T-helper 1 cell (primary cell): ENCODE data around the gene HMGA1.

Experiments used
- DNase-seq, 5 donors: peaks; one replicate each; pipeline ENCODE4 v3.0.0-alpha.2; 2012 to 2020

HMGA1 gene

DNA sequence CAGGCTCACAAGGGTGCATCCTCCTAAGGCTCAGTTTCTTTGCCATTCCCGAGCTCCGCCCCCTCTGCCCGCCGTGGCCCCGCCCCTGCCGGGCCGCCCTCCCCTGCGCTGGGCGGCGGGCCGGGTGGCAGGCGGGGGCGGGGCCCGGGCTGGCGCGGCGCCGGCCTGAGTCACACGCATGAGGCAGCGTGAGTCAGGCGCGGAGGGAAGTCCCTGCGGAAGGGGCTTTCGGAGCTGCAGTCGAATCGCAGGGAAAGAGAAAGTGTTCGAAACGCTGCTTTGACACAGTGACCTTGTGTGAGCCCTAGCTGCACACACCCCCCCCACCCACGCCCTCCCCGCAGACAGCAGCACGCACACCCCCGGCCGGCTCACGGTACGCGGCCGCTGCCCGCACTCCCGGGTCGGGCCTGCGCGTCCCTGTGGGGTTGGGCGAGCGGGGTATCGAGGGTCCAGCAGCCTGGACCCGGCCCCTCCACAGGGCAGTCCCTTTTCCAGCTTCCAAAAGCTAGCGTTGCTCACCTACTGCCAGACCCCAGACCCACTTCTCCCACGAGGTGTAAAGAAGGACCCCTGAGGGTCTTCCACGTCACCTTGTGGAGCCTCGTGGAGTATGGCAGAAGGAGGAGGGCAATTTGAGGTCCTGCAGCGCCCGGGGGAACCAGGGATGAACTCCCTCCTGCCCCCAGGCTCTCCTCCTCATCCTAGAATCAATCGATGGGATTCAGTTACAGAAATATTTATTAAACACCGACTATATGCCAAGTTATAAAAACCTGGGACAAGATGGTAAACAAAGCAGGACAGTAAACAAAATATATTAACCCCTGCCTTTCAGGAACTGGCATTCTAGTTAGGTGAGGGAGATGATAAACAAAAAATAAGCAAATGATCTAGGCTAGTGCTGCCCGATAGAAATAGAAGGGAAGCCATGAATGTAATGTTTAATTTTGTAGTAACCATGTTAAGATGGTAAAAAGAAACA lies 12.4 kb upstream of the HMGA1 start:
- peak; percentile 90 to 96 (median 94) for DNase-seq

GRCh38 chr6:34225551-34225950 lies 11.1 kb upstream of the HMGA1 start:
- no peak for DNase-seq

DNA sequence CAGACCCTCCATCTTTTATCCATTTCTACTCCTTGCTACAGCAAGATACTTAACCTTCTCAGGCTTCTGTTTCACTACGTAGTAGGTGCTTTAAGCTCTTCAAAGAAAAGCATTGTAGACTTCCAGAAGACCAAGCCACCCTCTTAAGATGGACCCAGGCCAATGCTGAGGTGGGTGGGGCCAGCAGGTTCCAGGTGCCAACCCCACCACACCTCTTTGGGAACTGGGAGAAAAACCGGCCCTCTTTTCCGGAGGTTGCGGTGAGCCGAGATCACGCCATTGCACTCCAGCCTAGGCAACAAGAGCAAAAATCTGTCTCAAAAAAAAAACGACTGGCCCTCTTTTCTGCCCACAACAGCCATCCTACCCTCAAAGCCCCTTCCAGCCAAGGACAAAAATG lies 10.6 kb upstream of the HMGA1 start:
- no peak for DNase-seq

DNA sequence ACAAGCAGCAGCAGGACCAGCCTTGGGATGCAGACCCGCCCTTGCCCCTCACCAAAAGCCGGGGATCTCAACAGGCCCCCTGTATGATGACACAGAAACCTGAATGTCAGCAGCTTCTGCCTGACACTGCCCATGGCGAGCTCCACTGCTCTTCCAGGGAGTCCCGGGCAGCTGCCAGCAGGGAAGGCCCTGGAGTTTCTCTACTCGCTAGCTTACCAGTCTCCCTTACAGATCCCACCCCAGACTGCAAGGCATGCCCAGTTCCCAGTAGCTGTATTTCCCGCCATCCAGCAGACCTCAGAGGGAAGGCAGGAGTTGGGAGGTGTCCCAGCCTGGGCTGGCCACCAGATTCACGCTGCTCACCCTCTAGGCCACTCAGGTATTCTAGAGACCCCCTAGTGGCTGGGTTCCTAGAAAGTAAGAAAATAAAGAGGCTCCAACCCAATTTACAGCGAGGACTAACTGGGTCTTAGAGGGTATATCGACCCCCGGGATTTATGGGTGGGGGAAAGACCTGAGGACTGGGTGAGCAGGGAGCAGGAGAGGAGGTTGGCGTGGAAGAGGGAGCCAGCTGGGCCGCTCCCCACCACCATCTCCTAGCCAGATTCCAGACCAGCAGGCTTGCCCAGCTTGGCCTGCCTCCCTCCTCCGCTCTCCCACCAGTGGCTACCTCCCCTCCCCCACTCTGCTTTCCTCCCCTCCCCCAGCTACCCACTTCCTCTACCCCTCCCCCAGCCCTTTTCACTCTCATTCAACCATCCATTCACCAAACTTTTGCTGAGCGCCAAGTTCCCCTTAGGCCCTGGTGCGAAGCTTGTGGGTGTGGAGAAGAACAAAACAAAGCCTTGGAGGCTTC lies 9.7 kb upstream of the HMGA1 start:
- DNase-seq: no peak

- no peak for DNase-seq
These were observed 8.8 kb upstream of the HMGA1 start for GRCh38 chr6:34227761-34228421.

- no peak for DNase-seq
These were observed 6.8 kb upstream of the HMGA1 start for GRCh38 chr6:34229877-34230276.

DNA sequence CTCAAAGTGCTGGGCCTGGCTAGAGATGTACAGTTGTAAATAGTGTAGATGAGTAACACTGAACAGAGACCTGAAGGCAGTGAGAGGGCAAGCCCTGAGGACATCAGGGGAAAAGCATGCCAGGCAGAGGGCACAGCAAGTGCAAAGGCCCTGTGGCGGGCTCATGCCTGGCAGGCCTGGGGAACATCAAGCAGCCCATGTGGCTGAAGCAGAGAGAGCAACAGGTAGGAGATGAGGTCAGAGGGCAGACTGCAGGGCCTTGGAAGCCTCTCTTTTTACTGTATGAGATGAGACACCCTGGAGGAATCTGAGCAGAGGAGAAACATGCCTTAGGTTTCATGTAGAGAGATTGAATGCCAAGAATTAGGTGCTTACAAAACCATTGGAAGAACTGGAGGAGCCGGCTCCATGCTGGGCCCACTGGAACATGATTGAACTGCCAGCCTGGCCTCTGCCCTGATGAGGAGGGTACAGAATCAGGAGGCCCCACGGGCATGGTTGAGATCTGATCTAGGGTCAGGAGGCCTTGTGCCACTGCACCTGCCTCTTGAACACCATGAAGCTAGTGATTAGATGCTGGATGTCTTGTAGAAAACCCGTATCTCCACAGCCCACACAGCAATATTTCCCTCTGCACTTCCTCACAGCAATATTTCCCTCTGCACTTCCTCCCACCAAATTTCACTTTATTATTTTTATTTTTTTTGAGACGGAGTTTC lies 5.9 kb upstream of the HMGA1 start:
- no peak for DNase-seq

DNA sequence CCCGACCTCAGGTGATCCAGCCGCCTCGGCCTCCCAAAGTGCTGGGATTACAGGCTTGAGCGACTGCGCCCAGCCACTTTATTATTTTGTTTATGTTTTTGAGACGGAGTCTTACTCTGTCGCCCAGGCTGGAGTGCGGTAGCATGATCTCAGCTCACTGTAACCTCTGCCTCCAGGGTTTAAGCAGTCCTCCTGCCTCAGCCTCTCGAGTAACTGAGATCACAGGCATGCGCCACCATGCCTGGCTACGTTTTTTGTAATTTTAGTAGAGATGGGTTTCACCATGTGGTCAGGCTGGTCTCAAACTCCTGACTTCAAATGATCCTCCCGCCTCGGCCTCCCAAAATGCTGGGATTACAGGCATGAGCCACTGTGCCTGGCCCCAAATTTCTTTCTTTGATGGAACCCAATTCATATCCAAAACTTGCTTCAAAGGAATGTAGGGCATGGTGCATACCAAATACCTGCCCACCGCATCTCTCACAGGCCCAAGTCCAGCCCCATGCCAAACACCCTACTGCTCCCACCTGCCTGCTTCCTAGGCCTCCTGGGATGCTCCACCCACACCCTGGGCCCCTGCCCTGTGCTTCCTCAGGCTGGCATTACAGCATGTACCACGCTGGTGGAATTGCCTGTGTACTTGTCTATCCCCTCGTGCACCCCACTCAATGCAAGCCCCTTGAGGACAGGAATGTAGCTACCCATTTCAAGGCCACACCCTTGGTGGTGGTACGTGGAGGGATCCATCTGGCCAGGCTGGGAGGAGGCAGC lies 4.9 kb upstream of the HMGA1 start:
- DNase-seq: no peak

- no peak for DNase-seq
These were observed 3.8 kb upstream of the HMGA1 start for GRCh38 chr6:34232901-34233300.

DNA sequence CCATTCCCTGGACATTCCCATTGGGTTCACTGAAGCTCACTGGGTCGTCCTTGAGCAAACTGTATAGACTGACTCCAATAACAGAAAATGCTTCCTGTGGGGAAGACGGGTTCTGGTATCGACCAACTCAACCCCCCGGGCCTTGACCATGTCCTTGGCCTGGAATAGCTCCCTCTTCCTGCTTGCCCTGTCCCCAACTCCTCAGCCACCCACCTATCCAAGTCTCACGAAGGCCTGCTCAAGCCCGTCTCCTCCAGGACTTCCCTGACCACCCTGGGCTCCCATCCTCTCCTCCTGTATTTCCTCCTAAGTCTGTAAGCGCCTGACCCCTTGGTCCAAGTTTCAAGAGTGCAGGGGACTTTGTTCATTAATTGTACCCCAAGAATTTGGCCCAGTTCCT lies 2.8 kb upstream of the HMGA1 start:
- no peak for DNase-seq

GRCh38 chr6:34234667-34235306 lies 1.9 kb upstream of the HMGA1 start:
- peak in 1 of 5 donors; percentile 15 for DNase-seq

- peak; percentile 44 to 66 (median 60) for DNase-seq
These were observed 1.2 kb upstream of the HMGA1 start for GRCh38 chr6:34235307-34236130.

DNA sequence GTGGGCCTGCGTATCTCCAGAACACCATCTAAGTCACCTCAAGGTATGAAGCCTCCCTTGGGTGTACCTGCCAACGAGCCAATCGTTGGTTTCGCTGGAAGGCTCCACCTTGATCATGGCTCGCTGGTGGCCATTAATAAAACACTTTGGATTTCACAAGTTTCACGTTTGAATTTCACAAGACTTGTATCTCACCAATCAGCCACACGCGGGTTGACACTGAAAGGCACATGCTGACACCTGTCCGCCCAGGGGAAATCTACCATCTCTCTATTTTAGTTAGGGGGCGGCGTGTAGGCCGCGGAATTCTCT lies 586 bp upstream of the HMGA1 start:
- DNase-seq: peak in 4 of 5 donors; percentile 52 to 62 (median 58)

- peak in 2 of 5 donors; percentile 28 to 55 for DNase-seq
These were observed 646 bp downstream of the HMGA1 start for GRCh38 chr6:34237316-34237721.

DNA sequence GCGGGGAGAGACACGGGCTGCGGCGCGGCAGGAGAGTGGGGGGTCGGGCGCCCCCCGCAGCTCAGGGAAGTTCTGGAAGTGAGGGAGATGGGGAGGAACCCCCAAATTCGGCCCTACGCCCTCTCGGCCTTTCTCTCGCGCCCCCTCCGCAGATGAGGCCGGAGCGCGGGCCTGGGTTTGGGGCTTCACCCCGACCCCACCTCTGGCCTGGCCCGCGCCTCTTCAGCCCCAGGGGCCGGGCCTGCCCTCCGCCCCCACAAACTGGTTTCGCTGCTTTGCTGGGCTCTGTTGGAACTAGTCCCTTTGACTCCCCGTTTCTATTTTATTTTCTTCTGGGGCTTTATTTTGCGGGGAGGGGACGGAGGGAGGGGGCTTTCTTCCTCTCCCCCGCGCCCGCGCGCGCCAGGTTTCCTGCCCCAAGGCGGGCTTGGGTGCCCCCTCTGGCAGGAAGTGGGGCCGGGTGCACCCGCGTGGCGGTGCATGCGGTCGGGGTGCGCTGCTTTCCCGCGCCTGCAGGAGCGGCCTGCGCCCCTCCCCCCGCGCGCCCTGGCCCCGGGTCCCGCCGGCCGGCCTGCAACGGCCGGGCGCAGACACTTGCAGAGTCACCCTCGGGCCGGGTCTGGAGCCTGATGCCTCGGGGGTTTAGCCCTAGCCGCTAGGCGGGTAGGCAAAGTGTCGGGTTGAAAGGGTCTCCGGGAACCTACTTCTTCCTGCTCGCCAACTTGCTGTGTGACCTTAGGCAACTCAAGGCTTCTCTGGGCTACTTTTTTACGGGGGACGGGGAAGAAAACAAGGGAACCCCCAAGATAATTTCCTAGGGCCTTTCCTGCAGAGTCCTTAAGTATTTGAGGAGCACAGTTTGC lies 1.3 kb downstream of the HMGA1 start:
- peak; percentile 49 to 79 (median 62) for DNase-seq

DNA sequence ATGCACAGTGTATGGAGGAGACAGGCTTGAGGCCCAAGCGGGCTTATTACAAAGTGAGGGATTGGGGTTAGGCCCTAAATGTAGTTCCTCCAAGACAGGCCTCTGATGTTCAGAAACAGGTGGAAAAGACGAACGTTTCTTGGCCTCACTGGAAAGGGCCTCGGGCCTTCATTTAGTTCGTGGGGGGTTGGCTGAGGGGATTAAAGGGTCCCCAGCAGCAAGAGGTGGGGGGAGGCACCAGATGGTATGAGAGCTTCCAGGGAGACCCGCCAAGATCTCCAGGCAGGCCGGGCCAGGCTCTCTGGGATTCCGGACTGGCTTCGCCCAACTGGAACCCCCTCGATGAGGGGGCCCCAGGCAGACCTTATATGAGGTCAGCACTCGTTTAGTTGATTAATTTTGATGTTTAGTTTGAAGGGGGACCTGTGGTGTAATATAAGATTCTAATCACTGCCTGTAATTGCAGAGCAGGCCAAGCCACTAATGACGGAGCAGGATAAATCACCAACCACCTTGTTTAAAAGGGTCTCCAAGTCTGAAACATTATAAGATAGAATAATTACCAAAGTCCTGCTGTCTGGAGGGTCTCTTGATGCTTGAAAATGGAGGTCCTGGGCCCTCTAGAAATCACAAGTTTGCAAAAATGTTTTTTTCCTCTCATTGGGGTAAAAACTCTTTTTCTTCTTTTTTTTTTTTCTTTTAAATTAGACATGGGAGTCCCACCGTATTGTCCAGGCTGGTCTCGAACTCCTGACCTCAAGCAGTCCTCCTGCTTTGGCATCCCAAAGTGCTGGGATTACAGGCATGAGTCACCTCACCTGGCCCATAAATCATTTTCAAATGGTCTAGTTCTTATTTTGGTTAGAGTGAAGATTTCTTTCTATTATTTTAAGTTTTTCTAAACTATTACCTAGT lies 2.2 kb downstream of the HMGA1 start:
- no peak for DNase-seq

DNA sequence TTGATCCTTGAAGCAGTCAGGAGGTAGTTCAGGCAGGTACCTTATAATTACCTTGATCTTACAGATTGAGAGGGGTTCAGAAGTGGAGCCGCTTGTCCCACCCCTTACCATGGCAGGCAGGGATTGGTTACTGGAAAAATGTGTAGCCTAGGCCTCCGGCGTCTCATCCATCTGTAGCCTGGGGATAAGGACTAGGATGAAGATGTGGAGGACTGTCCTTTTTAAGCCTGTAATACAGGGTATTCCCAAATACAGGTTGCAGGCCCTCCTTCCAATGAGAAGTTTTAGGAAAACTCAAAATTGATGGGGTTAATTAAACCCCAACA lies 2.8 kb downstream of the HMGA1 start:
- no peak for DNase-seq

DNA sequence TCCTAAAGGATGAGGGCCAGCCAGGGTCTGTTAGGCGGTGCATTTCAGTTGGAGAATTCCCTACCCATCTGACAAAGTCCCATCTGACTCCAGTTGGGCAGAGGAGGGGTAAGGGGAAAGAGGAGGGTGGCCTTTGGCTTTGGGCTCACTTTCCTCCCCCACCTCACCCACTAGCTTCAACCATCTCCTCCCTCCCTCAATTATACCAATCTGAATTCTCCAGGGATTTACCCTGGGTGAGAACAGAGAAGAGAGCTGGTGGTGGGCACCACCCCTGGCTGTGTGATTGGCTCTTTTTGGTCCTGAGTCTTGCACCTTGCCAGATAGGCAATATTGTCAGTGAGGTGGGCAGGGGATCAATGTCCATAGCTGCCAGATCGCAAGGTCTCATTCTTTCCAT lies 3.2 kb downstream of the HMGA1 start:
- DNase-seq: no peak
